Esophagus squamous epithelium (tissue), 5 donors: ENCODE results near the gene MAS1. TPM values are rescaled to one million over a fixed set of nuclear protein-coding genes. Genes with fewer than 3 reads are reported as not detected.

Source experiments
- DNase-seq: peaks from one replicate; lab custom pipeline; 2025; lab: John Stamatoyannopoulos, UW
- H3K27ac ChIP-seq, 4 donors: fragments of 200-600 bp; sonication (generic); one replicate each; pipeline ENCODE4 v1.5.1; 2016 to 2019; ENCODE audit warnings: mild to moderate bottlenecking in 1 of 4
- H3K27me3 ChIP-seq, 4 donors: fragments of 200-600 bp; sonication (generic); 1 replicate in 3 of 4; 2 replicates in 1 of 4; pipeline versions ENCODE4 v1.5.1 to v1.6.0; 2017 to 2021; ENCODE audit warnings: antibody characterized with exemption in 1 of 4
- H3K36me3 ChIP-seq, 3 donors: fragments of 200-600 bp; sonication (generic); one replicate each; pipeline ENCODE4 v1.5.1; 2016 to 2019
- H3K4me1 ChIP-seq, 3 donors: fragments of 200-600 bp; sonication (generic); one replicate each; pipeline ENCODE4 v1.5.1; 2017 to 2019
- H3K4me3 ChIP-seq, 4 donors: fragments of 200-600 bp; sonication (generic); 1 replicate in 3 of 4; 2 replicates in 1 of 4; pipeline ENCODE4 v1.5.1; 2016 to 2019; ENCODE audit warnings: mild to moderate bottlenecking in 2 of 4, moderate library complexity in 1 of 4
- H3K9me3 ChIP-seq, 3 donors: fragments of 200-600 bp; sonication (generic); one replicate each; pipeline ENCODE4 v1.5.1; 2016 to 2019
- POLR2A ChIP-seq, 4 donors: fragments of 450-650 bp; IDR thresholded peaks; one replicate each; pipeline ENCODE4 v1.6.1; 2017; ENCODE audit warnings: antibody characterized with exemption in 4 of 4, mild to moderate bottlenecking in 4 of 4, moderate library complexity in 3 of 4
- WGBS, 2 donors: methylation state at CpG; one replicate each; pipeline ENCODE4 v1.1.5; 2018; 5-methylcytosine and 5-hydroxymethylcytosine counted together
- intact Hi-C: fragments of 100-400 bp; cut with DNase I; formaldehyde crosslinking; loops from one replicate; pipeline ENCODE4 v1.15.0; 2022
- total RNA-seq, 4 donors: library from RNA; depleted of rRNA; stranded (reverse); fragments of >200 nt; gene quantifications; one replicate each; pipeline ENCODE4 v1.1.0, GENCODE V29; 2016
- TF ChIP-seq, protein P1 (sequence below), 6 experiments: fragments of 450-650 bp in 4 of 6; fragments of 200-600 bp in 2 of 6; sonication (generic) in 2 of 6; IDR thresholded peaks; one replicate each; pipeline ENCODE4 v1.5.1; 2016 to 2019; ENCODE audit warnings: antibody characterized with exemption in 6 of 6, mild to moderate bottlenecking in 4 of 6, moderate library complexity in 4 of 6
- donor health status: DM: yes; HTN: yes; CAD: no.

MAS1 gene
- total RNA-seq, 4 donors from 2014 or later, result not detected

DNA sequence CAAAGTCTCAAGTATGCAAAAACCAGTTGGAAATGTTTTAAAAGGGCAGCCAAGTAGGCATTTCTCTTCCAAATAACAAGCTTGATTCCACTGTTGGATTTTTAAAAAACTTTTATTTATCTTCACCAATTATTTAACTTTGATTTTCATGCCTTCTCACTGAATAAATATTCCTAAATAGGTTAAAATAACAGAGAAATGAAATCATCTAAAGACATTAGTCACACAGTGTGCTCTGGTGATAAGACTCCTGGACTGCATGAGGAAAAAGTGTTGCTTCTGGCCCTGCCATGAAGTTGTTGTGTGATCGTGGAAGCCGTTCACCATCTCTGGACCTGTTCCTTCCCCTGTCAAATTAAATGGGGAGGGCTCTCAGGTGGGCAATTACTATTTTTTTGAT lies 44.3 kb downstream of the MAS1 start:
- intact Hi-C loops, result no loop called here
- no peak overlapping the region for H3K4me3 ChIP-seq
- TF ChIP-seq POLR2A (IDR thresholded peaks at IDR 0.05), result no peak
- TF ChIP-seq, protein P1, sequence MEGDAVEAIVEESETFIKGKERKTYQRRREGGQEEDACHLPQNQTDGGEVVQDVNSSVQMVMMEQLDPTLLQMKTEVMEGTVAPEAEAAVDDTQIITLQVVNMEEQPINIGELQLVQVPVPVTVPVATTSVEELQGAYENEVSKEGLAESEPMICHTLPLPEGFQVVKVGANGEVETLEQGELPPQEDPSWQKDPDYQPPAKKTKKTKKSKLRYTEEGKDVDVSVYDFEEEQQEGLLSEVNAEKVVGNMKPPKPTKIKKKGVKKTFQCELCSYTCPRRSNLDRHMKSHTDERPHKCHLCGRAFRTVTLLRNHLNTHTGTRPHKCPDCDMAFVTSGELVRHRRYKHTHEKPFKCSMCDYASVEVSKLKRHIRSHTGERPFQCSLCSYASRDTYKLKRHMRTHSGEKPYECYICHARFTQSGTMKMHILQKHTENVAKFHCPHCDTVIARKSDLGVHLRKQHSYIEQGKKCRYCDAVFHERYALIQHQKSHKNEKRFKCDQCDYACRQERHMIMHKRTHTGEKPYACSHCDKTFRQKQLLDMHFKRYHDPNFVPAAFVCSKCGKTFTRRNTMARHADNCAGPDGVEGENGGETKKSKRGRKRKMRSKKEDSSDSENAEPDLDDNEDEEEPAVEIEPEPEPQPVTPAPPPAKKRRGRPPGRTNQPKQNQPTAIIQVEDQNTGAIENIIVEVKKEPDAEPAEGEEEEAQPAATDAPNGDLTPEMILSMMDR (IDR thresholded peaks at IDR 0.05), result no peak
- no peak overlapping the region for H3K27ac ChIP-seq
- no peaks in the 10 kb centered on the region for H3K36me3 ChIP-seq
- 57 to 69% methylated on average over 2 of the region's 2 CpGs for WGBS, 2 donors
- H3K4me1 ChIP-seq, result peaks cover 0 to 10% (median under 1%) of the 10 kb centered on the region in 3 donors
- peaks cover 0 to 5% (median 0%) of the 10 kb centered on the region in 3 donors for H3K9me3 ChIP-seq
- H3K27me3 ChIP-seq, result no peaks in the 10 kb centered on the region
- no peak for DNase-seq

GRCh38 chr6:159935633-159936032 lies 44.8 kb downstream of the MAS1 start:
- peaks cover 0 to 9% (median 0%) of the 10 kb centered on the region in 3 donors for H3K4me1 ChIP-seq

GRCh38 chr6:159939591-159940016 lies 48.8 kb downstream of the MAS1 start:
- Histone ChIP-seq H3K4me3 (no peak overlapping the region), H3K27me3 (peaks cover 0 to 3% (median 0%) of the 10 kb centered on the region in 4 donors), H3K9me3 (peaks cover 3 to 13% (median 7%) of the 10 kb centered on the region in 3 donors), H3K36me3 (no peaks in the 10 kb centered on the region), H3K27ac (no peak overlapping the region), H3K4me1 (peaks cover 0 to 3% (median 0%) of the 10 kb centered on the region in 3 donors)
- 87 to 91% methylated on average over 6 of the region's 6 CpGs for WGBS, 2 donors
- DNase-seq, result no peak
- intact Hi-C loops, result loop anchor here (10.0 kb wide), 1 partner anchor 75 kb away; no protein-coding TSS in a partner anchor
- TF ChIP-seq, protein P1 (IDR thresholded peaks at IDR 0.05), result no peak
- TF ChIP-seq POLR2A (IDR thresholded peaks at IDR 0.05), result no peak

More at GRCh38 chr6:159935633-159936032, 44.8 kb downstream of the MAS1 start:
- no peak for DNase-seq
- WGBS, 2 donors, result 95 to 100% methylated on average over 2 of the region's 2 CpGs
- Histone ChIP-seq H3K9me3 (peaks cover 0 to 5% (median 0%) of the 10 kb centered on the region in 3 donors), H3K27ac (no peak overlapping the region), H3K27me3 (no peaks in the 10 kb centered on the region), H3K4me3 (no peak overlapping the region), H3K36me3 (no peaks in the 10 kb centered on the region)
- intact Hi-C loops, result no loop called here
- TF ChIP-seq POLR2A (IDR thresholded peaks at IDR 0.05), result no peak
- TF ChIP-seq, protein P1 (IDR thresholded peaks at IDR 0.05), result no peak

Other genes starting within 250 kb of the MAS1 start
- gene SOD2, start 197.7 kb upstream of the MAS1 start, total RNA-seq, result 100 to 1,000 TPM; 227 to 792 (median 519) TPM
- 100 to 1,000 TPM in 1 of 4 donors, 10 to 100 TPM in 3; 45.0 to 105 (median 82.6) TPM for gene WTAP, start 163.5 kb upstream of the MAS1 start, total RNA-seq
- 10 to 100 TPM; 24.9 to 56.8 (median 40.8) TPM for gene ACAT2, start 128.9 kb upstream of the MAS1 start, total RNA-seq
- 100 to 1,000 TPM in 3 of 4 donors, 10 to 100 TPM in 1; 75.1 to 189 (median 172) TPM for gene TCP1, start 101.4 kb upstream of the MAS1 start, total RNA-seq
- gene MRPL18, start 100.5 kb upstream of the MAS1 start, total RNA-seq, result 10 to 100 TPM; 46.9 to 94.2 (median 56.0) TPM
- gene PNLDC1, start 90.7 kb upstream of the MAS1 start, total RNA-seq, result not detected
- 10 to 100 TPM; 38.2 to 56.1 (median 52.0) TPM for gene IGF2R, start 78.1 kb downstream of the MAS1 start, total RNA-seq
- under 1 TPM in 3 of 4 donors, not detected in 1; 0.35 to 0.53 (median 0.38) TPM for gene SLC22A1, start 230.8 kb downstream of the MAS1 start, total RNA-seq